T-helper 1 cell treated with Interleukin-12 subunit alpha and Interleukin-12 subunit beta and Interleukin-4 antibody, amounts not matched to agents 30 μg/mL and 1 μg/mL, for 36 hours (primary cell): ENCODE measurements around the gene SLC35E3.

ENCODE experiments used
- H3K27ac Mint-ChIP-seq: one replicate; pipeline ENCODE4 v1.8.0; 2021; ENCODE audit warnings: mild to moderate bottlenecking, mixed read lengths
- H3K27me3 Mint-ChIP-seq: one replicate; pipeline ENCODE4 v1.8.0; 2021; ENCODE audit warnings: low read depth, mixed read lengths
- H3K36me3 Mint-ChIP-seq: one replicate; pipeline ENCODE4 v1.8.0; 2021; ENCODE audit warnings: low read depth, mixed read lengths
- H3K4me1 Mint-ChIP-seq: one replicate; pipeline ENCODE4 v1.8.0; 2021; ENCODE audit warnings: low read depth, mixed read lengths
- H3K4me3 Mint-ChIP-seq: one replicate; pipeline ENCODE4 v1.8.0; 2021; ENCODE audit warnings: mild to moderate bottlenecking, moderate library complexity, mixed read lengths
- H3K9me3 Mint-ChIP-seq: one replicate; pipeline ENCODE4 v1.8.0; 2021; ENCODE audit warnings: mixed read lengths

The SLC35E3 gene

DNA sequence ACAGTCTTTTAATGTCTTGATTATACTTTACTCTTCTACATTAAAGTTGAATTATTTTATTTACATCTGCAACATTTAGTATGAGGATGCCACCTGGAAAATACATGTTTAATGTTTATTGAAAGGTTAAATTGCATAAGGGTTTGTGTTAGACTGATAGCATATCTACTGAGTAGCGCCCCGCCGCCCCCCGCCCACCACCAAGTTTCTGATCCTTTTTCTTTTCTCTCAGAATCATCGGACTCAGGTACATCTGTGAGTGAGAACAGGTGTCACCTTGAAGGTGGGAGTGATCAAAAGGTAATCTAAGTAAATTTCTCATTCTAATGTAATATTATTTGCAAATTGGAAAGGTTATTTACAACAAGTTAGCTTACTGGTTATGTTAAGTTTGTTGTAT, 78.2 kb downstream of the SLC35E3 start:
- no peaks in the 10 kb centered on the region for H3K27me3 Mint-ChIP-seq
- peak overlapping the region; percentile 20 for H3K27ac Mint-ChIP-seq
- peaks cover 34% of the 10 kb centered on the region for H3K4me1 Mint-ChIP-seq
- peaks cover 58% of the 10 kb centered on the region for H3K36me3 Mint-ChIP-seq
- no peaks in the 10 kb centered on the region for H3K9me3 Mint-ChIP-seq
- no peak overlapping the region for H3K4me3 Mint-ChIP-seq

DNA sequence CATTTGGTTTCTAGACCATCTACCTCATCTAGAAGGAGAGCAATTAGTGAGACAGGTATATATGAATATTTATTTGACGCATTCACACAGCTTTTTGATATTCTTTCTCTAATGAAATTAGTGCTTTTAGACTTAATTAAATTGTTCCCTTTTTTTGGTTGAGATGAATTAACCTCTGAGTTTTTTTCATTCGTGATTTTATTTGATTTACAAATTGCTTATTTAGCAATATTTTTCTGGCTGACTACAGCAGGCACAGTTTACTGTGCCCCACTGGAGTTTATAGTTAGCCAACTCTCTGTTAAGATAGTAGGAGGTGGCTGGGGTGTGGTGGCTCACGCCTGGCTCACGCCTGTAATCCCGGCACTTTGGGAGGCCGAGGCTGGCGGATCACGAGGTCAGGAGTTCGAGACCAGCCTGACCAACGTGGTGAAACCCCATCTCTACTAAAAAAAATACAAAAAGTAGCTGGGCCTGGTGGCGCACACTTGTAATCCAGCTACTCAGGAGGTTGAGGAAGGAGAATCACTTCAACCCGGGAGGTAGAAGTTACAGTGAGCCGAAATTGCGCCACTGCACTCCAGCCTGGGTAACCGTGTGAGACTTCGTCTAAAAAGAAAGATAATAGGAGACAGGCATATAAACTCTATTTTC, 78.7 kb downstream of the SLC35E3 start:
- no peaks in the 10 kb centered on the region for H3K9me3 Mint-ChIP-seq
- no peaks in the 10 kb centered on the region for H3K27me3 Mint-ChIP-seq
- H3K4me1 Mint-ChIP-seq: peaks cover 32% of the 10 kb centered on the region
- H3K4me3 Mint-ChIP-seq: no peak overlapping the region
- H3K27ac Mint-ChIP-seq: no peak overlapping the region
- H3K36me3 Mint-ChIP-seq: peaks cover 56% of the 10 kb centered on the region

DNA sequence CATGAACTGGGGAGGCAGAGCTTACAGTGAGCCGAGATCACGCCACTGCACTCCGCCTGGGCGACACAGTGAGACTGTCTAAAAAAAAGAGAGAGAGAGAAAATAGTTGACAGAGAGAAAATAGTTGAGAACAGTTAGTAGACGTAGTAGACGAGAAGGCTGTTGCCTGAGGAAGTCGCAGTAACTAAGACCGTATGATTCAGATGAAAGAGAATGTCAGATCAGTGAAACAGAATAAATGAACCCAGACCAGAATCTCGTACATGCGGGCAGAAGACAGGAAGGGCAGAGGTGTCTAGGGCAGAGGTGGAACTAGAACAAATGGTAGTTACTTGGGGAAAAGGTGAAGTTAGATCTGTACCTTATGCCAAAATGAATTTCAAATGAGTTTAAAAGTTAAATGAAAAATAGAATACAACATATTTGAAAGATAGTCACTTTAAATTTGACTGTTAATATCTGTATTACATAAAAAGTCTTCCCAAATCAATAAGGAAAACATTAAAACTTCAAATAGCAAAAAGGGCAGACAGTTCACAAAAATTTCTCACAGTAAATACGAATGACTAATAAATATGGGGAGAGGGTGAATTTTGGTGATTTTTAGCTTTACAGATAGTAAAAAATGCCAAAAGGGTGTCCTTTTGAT, 79.7 kb downstream of the SLC35E3 start:
- H3K27ac Mint-ChIP-seq: peak overlapping the region; percentile 9

DNA sequence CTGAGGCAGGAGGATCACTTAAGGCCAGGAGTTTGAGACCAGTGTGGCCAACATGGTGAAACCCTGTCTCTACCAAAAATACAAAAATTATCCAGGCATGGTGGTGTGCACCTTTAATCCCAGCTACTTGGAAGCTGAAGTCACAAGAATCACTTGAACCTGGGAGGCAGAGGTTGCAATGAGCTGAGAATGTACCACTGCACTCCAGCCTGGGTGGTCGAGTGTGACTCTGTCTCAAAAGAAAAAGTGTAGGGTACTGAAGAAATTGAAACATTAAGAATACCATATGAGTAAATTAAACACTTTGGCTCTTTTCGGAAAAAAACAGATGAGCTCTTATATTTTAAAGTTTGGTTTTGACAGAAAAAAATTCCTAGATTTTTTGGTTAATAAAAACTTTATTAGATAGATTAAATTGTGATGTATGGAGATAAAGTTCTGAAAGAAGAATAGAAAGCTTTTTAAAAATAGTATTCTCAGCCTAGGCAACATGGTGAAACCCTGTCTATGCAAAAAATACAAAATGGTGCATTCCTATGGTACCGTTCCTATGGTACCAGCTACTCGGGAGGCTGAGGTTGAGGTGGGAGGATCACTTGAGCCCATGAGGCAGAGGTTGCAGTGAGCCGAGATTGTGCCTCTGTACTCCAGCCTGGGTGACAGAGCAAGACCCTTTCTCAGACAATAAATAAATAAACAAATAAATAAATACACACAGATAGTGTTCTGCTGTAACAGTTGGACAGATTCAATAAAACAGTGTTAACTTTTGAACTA, 82.1 kb downstream of the SLC35E3 start:
- H3K9me3 Mint-ChIP-seq: no peaks in the 10 kb centered on the region
- H3K27me3 Mint-ChIP-seq: no peaks in the 10 kb centered on the region
- peaks cover 54% of the 10 kb centered on the region for H3K36me3 Mint-ChIP-seq
- no peak overlapping the region for H3K4me3 Mint-ChIP-seq
- no peak overlapping the region for H3K27ac Mint-ChIP-seq
- peaks cover 21% of the 10 kb centered on the region for H3K4me1 Mint-ChIP-seq

More for the DNA sequence above, 79.7 kb downstream of the SLC35E3 start:
- Mint-ChIP-seq H3K9me3 (no peaks in the 10 kb centered on the region), H3K4me1 (peaks cover 30% of the 10 kb centered on the region), H3K27me3 (no peaks in the 10 kb centered on the region), H3K36me3 (peaks cover 52% of the 10 kb centered on the region), H3K4me3 (no peak overlapping the region)

DNA sequence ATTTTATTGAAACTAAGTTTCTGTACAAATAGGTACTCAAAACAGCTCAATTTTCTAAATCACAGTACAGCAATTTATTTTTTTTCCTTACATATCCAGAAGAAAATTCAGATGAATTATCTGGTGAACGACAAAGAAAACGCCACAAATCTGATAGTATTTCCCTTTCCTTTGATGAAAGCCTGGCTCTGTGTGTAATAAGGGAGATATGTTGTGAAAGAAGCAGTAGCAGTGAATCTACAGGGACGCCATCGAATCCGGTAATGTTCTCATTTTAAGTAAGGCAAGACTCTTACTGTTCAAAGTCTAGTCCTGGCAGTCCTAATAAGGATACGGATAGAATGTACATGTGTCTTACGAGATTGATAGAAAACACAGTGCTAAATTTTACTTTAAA, 82.7 kb downstream of the SLC35E3 start:
- Mint-ChIP-seq H3K9me3 (no peaks in the 10 kb centered on the region), H3K27ac (no peak overlapping the region), H3K27me3 (no peaks in the 10 kb centered on the region), H3K4me1 (peaks cover 15% of the 10 kb centered on the region), H3K36me3 (peaks cover 49% of the 10 kb centered on the region), H3K4me3 (no peak overlapping the region)
